MM.1S (cell line): ENCODE data around the gene BIRC5.

Experiments
- DNase-seq: peaks from one replicate; pipeline ENCODE4 v3.0.0-alpha.2; 2015
- H2AFZ ChIP-seq: fragments of 300-600 bp; sonication (generic); 2 replicates; pipeline ENCODE4 v1.6.0; 2016; ENCODE audit warnings: antibody characterized with exemption, low read length
- H3F3A ChIP-seq: fragments of 300-600 bp; sonication (generic); 2 replicates; pipeline ENCODE4 v1.6.1; 2016; ENCODE audit warnings: mild to moderate bottlenecking, antibody characterized with exemption, low read length, moderate library complexity, mixed read lengths; ENCODE audit not compliant: insufficient read depth
- H3K27ac ChIP-seq: fragments of 300-600 bp; sonication (generic); 2 replicates; pipeline ENCODE4 v1.5.1; 2016; ENCODE audit warnings: mild to moderate bottlenecking, low read length
- H3K27me3 ChIP-seq: fragments of 300-600 bp; sonication (generic); replicated peaks from 2 replicates; pipeline ENCODE4 v1.6.0; 2016; ENCODE audit warnings: low read length; ENCODE audit not compliant: insufficient read depth
- H3K36me3 ChIP-seq: fragments of 300-600 bp; sonication (generic); replicated peaks from 2 replicates; pipeline ENCODE4 v1.6.1; 2016; ENCODE audit warnings: mild to moderate bottlenecking, low read length, mixed read lengths; ENCODE audit not compliant: insufficient read depth
- H3K4me1 ChIP-seq: fragments of 300-600 bp; sonication (generic); 2 replicates; pipeline ENCODE4 v1.6.1; 2016; ENCODE audit warnings: low read length, mixed read lengths
- H3K4me2 ChIP-seq: fragments of 300-600 bp; sonication (generic); 2 replicates; pipeline ENCODE4 v1.6.0; 2016; ENCODE audit warnings: low read depth, low read length
- H3K4me3 ChIP-seq: fragments of 300-600 bp; sonication (generic); 2 replicates; pipeline ENCODE4 v1.5.1; 2016; ENCODE audit warnings: low read length, mixed read lengths
- H3K79me2 ChIP-seq: fragments of 300-600 bp; sonication (generic); 2 replicates; pipeline ENCODE4 v1.6.1; 2016; ENCODE audit warnings: mixed run types, low read length, mixed read lengths
- H3K9ac ChIP-seq: fragments of 300-600 bp; sonication (generic); 2 replicates; pipeline ENCODE4 v1.6.1; 2016; ENCODE audit warnings: low read length, mixed read lengths
- H3K9me2 ChIP-seq: fragments of 300-600 bp; sonication (generic); replicated peaks from 2 replicates; pipeline ENCODE4 v1.6.1; 2016; ENCODE audit warnings: mild to moderate bottlenecking, low read length, mixed read lengths; ENCODE audit not compliant: insufficient read depth
- H3K9me3 ChIP-seq: fragments of 300-600 bp; sonication (generic); replicated peaks from 2 replicates; pipeline ENCODE4 v1.6.1; 2016; ENCODE audit warnings: mild to moderate bottlenecking, low read length, mixed read lengths; ENCODE audit not compliant: insufficient read depth
- H4K20me1 ChIP-seq: fragments of 300-600 bp; sonication (generic); 2 replicates; pipeline ENCODE4 v1.6.1; 2016; ENCODE audit warnings: mild to moderate bottlenecking, low read length, moderate library complexity, mixed read lengths; ENCODE audit not compliant: insufficient read depth
- EZH2 ChIP-seq: fragments of 300-600 bp; sonication (generic); optimal IDR thresholded peaks from 2 replicates; pipeline ENCODE3; 2017; ENCODE audit warnings: low read depth, mild to moderate bottlenecking, antibody characterized with exemption, low read length, mixed read lengths
- EZH2phosphoT487 ChIP-seq: fragments of 300-600 bp; sonication (generic); IDR thresholded peaks from 2 replicates; pipeline ENCODE4 v1.6.1; 2018; ENCODE audit warnings: antibody characterized with exemption, low read length
- TF ChIP-seq, protein P1 (sequence below): fragments of 300-600 bp; sonication (generic); IDR thresholded peaks from 2 replicates; pipeline ENCODE4 v1.5.1; 2016; ENCODE audit warnings: antibody characterized with exemption, low read length, mixed read lengths

The BIRC5 gene

DNA sequence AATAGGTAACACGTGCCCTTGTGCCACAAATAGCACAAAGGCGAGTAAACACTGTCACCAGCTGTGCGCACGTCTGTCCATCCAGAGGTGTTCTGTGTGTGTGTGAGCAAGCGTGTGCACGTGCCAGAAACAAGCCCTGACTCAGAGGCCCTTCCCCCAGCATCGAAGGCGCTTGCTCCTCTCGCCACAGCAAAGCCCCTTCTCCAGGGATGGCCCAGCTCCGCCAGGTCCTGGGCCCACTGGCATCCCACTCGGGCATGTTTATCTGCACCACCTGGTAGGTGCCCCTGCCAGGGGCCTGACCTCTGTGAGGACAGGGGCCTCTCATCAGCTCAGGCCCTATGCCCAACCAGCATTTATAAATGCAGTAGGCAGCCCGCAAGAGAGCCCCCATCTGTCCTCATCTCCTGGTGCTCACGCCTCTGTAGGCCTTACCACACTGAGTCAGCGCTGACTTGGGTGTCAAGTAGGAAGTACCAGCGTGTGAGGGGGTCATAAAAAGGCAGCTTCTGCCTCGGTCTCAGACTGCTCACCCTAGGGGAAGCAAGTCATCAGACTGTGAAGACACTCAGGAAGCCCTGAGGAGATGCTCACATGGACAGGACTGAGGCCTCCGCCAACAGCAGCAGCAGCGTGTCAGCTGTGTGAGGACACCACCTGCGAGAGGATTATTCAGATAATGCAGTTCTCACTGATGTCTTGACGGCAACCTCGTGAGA, 28.1 kb downstream of the BIRC5 start:
- Histone ChIP-seq H3F3A (no peaks in the 10 kb centered on the region), H3K9ac (no peak overlapping the region), H3K27ac (no peak overlapping the region), H3K4me1 (0 out of 2 replicates have a peak, but pooled peaks cover 5% of the 10 kb centered on the region), H3K9me3 (no peaks in the 10 kb centered on the region), H2AFZ (no peak overlapping the region), H3K4me3 (no peak overlapping the region), H3K36me3 (no peaks in the 10 kb centered on the region), H4K20me1 (no peaks in the 10 kb centered on the region), H3K9me2 (no peaks in the 10 kb centered on the region), H3K27me3 (no peaks in the 10 kb centered on the region), H3K79me2 (no peaks in the 10 kb centered on the region), H3K4me2 (no peak overlapping the region)
- no peak for DNase-seq
- TF ChIP-seq EZH2phosphoT487, result no peak

DNA sequence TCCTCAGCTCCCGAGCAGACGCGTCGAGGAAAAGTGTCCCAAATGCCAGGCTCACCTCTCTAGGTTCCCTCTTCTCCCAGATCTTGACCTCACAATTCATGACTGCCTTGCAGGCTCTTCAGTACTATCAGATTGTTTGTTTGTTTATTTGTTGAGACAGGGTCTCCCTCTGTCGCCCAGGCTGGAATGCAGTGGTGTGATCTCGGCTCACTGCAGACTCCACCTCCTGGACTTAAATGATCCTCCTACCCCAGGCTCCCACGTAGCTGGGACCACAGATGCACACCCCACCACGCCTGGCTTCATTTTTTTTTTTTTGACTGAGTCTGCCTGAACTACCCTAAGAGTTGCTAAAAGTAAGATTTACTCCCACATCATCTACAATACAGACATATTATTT, 33.3 kb downstream of the BIRC5 start:
- Histone ChIP-seq H3K79me2 (no peaks in the 10 kb centered on the region), H3K27me3 (no peaks in the 10 kb centered on the region), H3F3A (peaks cover 14% of the 10 kb centered on the region), H3K4me2 (no peak overlapping the region), H3K4me1 (peaks cover 24% of the 10 kb centered on the region), H3K9ac (no peak overlapping the region), H2AFZ (no peak overlapping the region), H3K4me3 (no peak overlapping the region), H3K9me2 (no peaks in the 10 kb centered on the region), H3K27ac (no peak overlapping the region), H3K9me3 (no peaks in the 10 kb centered on the region), H3K36me3 (no peaks in the 10 kb centered on the region), H4K20me1 (no peaks in the 10 kb centered on the region)
- DNase-seq, result no peak
- TF ChIP-seq EZH2phosphoT487 (no peak), EZH2 (no peak)
- TF ChIP-seq, protein P1, sequence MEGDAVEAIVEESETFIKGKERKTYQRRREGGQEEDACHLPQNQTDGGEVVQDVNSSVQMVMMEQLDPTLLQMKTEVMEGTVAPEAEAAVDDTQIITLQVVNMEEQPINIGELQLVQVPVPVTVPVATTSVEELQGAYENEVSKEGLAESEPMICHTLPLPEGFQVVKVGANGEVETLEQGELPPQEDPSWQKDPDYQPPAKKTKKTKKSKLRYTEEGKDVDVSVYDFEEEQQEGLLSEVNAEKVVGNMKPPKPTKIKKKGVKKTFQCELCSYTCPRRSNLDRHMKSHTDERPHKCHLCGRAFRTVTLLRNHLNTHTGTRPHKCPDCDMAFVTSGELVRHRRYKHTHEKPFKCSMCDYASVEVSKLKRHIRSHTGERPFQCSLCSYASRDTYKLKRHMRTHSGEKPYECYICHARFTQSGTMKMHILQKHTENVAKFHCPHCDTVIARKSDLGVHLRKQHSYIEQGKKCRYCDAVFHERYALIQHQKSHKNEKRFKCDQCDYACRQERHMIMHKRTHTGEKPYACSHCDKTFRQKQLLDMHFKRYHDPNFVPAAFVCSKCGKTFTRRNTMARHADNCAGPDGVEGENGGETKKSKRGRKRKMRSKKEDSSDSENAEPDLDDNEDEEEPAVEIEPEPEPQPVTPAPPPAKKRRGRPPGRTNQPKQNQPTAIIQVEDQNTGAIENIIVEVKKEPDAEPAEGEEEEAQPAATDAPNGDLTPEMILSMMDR, result no peak

DNA sequence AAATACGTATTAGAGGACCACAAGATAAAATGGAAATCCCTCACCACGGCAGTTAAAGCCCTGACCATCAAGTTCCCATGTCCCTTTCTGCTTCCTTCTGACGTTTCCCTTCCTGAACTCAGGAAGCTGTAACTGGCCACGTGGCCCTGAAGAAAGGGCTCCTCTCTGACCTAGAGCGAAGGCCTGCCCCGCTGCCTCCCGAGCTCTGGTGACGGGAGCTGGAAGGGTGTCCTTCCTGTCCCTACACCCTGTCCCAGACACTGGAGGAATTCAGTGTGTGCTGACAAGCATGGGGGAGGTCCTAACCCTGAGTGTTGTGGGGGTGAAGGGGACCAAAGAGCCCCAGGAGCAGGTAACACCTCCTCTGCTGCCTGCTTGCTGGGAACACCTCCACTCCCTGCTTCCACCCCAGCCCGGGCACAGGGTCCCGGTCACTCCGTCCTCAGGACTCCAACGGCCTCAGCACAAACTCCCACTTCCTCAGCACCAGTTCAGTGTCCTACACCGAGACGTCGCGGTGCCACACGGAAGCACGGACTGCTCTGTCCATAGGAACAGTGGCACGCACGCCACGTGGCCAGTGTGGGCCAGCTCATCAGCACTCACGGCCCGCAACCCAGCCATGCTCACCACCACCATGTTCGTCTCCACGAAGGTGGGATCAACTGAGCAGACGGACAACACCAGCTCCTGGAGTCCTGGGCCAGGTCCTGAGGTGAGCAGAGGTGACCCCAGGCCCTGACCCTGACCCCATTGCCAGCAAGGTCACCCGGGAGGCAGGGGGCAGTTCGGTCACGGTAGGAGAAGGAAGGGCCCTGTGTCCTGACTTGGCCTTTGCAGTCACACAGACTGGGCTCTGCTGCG, 34.2 kb downstream of the BIRC5 start:
- Histone ChIP-seq H4K20me1 (no peaks in the 10 kb centered on the region), H3K27ac (no peak overlapping the region), H2AFZ (no peak overlapping the region)

More for the DNA sequence above, 34.2 kb downstream of the BIRC5 start:
- no peak overlapping the region for H3K4me2 ChIP-seq
- peaks cover 31% of the 10 kb centered on the region for H3K4me1 ChIP-seq
- no peaks in the 10 kb centered on the region for H3K9me2 ChIP-seq
- TF ChIP-seq, protein P1, result no peak
- TF ChIP-seq EZH2 (no peak), EZH2phosphoT487 (no peak)
- no peak overlapping the region for H3K9ac ChIP-seq
- no peaks in the 10 kb centered on the region for H3K27me3 ChIP-seq
- H3K79me2 ChIP-seq, result no peaks in the 10 kb centered on the region
- no peaks in the 10 kb centered on the region for H3K9me3 ChIP-seq
- H3K36me3 ChIP-seq, result no peaks in the 10 kb centered on the region
- H3F3A ChIP-seq, result peaks cover 24% of the 10 kb centered on the region
- no peak overlapping the region for H3K4me3 ChIP-seq
- DNase-seq, result no peak
